Measurements from ENCODE around the gene OR10AD1. TPM values are rescaled to one million over a fixed set of nuclear protein-coding genes. Genes with fewer than 3 reads are reported as not detected.

Gene OR10AD1
- total and polyA plus RNA-seq, 4 experiments from 2014 or later, result not detected

GRCh38 chr12:48184549-48184922 lies 18.6 kb downstream of the OR10AD1 start:
- H3K9me3 ChIP-seq (ENCODE audit: control insufficient read depth in 1 of 2, low read length in 2 of 2), result no peaks in the 10 kb centered on the region
- no peaks in the 10 kb centered on the region for H3K36me3 ChIP-seq (ENCODE audit: insufficient read depth, low read length)
- ChIA-PET POLR2A (ENCODE audit: partially characterized antibody) (interaction anchor here (2.2 to 3.4 kb wide), 2 partner anchors 14 to 27 kb away, joined by 7 to 65 read pairs; partner anchors contain the start of gene ASB8), CTCF (ENCODE audit: partially characterized antibody) (interaction anchor here (0.8 to 8.2 kb wide), 5 partner anchors 9 to 371 kb away, joined by 3 to 127 read pairs (median 4); partner anchors contain the start of gene ASB8)
- H3K27ac ChIP-seq (ENCODE audit: low read depth, low read length), result no peak overlapping the region
- H3K9me3 Mint-ChIP-seq, result no peaks in the 10 kb centered on the region
- peak overlapping the region in 6 of 7 donors; percentile 42 to 74 (median 63) for H3K27ac Mint-ChIP-seq
- H3K27me3 Mint-ChIP-seq, result peaks cover 13 to 15% of the 10 kb centered on the region in 2 donors
- peaks cover 0 to 7% of the 10 kb centered on the region in 2 donors for H3K36me3 Mint-ChIP-seq
- intact Hi-C loops (cut with micrococcal nuclease), result loop anchor here (5.0 kb wide), 1 partner anchor 168 kb away; the partner anchor contains the start of gene ZNF641
- H3K4me1 Mint-ChIP-seq, result peaks cover 6 to 25% (median 10%) of the 10 kb centered on the region in 4 donors
- no peak for DNase-seq
- peaks cover 15% of the 10 kb centered on the region for H3K4me1 ChIP-seq (ENCODE audit: insufficient read depth, low read length)
- H3K4me3 ChIP-seq (ENCODE audit: low read length in 2 of 2), result peak overlapping the region in 1 of 2 donors; percentile 99
- peak overlapping the region; percentile 47 to 96 (median 81) for H3K4me3 Mint-ChIP-seq
- no peaks in the 10 kb centered on the region for H3K27me3 ChIP-seq (ENCODE audit: insufficient read depth, low read length)

GRCh38 chr12:48183876-48184548 lies 19.1 kb downstream of the OR10AD1 start:
- H3K36me3 Mint-ChIP-seq, result peaks cover 0 to 7% of the 10 kb centered on the region in 2 donors
- H3K27ac ChIP-seq (ENCODE audit: low read depth, low read length), result peak overlapping the region; percentile 61
- POLR2A ChIA-PET (ENCODE audit: partially characterized antibody), result interaction anchor here (1.1 to 3.4 kb wide), 7 partner anchors 14 to 498 kb away, joined by 3 to 65 read pairs (median 5); partner anchors contain the start of genes ASB8, KANSL2, SENP1 and TMEM106C
- H3K9me3 ChIP-seq (ENCODE audit: control insufficient read depth in 1 of 2, low read length in 2 of 2), result no peaks in the 10 kb centered on the region
- peak overlapping the region; percentile 81 to 99 (median 94) for H3K4me3 Mint-ChIP-seq
- DNase-seq, result peak in 1 of 5 donors; percentile 53
- H3K36me3 ChIP-seq (ENCODE audit: insufficient read depth, low read length), result no peaks in the 10 kb centered on the region
- H3K27me3 ChIP-seq (ENCODE audit: insufficient read depth, low read length), result no peaks in the 10 kb centered on the region
- CTCF ChIA-PET (ENCODE audit: partially characterized antibody), result interaction anchor here (0.8 to 8.2 kb wide), 5 partner anchors 10 to 370 kb away, joined by 3 to 127 read pairs (median 3); no protein-coding TSS in a partner anchor
- peaks cover 4 to 25% (median 10%) of the 10 kb centered on the region in 4 donors for H3K4me1 Mint-ChIP-seq
- H3K27me3 Mint-ChIP-seq, result peaks cover 12 to 14% of the 10 kb centered on the region in 2 donors
- peak overlapping the region; percentile 52 to 99 for H3K4me3 ChIP-seq (ENCODE audit: low read length in 2 of 2)
- peaks cover 15% of the 10 kb centered on the region for H3K4me1 ChIP-seq (ENCODE audit: insufficient read depth, low read length)
- intact Hi-C loops (cut with micrococcal nuclease), result loop anchor here (1.0 to 5.0 kb wide), 4 partner anchors 14 to 270 kb away; partner anchors contain the start of genes ASB8 and ZNF641
- H3K27ac Mint-ChIP-seq, result peak overlapping the region; percentile 41 to 87 (median 66)
- no peaks in the 10 kb centered on the region for H3K9me3 Mint-ChIP-seq

DNA sequence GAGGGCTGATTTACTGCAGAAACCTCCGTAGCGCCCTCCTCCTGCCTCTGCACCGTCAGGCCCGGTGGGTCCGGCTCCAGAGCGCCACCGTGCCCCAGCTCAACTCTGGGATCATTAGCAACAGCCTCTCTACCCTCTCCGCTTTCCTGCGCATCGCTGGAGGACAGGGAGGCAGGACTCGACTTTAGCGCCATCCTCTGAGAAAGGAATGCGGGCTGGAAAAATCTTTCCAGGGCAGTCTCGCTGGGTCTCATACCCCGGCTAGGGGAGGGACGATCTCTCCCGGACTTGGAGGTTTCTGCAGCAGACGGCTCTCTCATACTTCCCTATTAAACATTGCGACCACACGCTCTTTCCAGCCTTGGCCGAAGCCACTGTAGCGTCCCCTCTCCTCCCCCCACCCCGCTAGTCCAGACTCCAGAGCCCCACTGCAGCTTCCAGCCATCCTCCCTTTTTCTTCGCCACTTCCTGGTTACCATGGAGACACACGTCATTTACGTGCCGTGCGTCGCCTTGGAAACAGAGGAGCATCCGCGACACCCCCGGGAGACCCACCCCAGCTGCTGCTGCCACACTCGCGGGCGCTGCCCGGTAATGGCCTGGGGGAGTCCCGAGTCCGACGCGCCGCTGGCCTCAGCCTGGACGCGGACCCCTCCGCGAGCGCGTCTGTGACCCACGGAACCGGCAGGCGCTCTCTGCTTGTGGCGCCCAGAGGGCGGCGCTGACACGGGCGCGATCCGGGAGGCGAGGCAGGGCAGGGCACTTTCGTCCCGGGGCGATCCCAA lies 19.8 kb downstream of the OR10AD1 start, which contains the start of gene CCDC184:
Gene CCDC184, plus strand, starts transcription at position 554 of the 785 bp plus-strand sequence. CDS start 479 bp downstream, outside the sequence.
- Mint-ChIP-seq H3K27me3 (peaks cover 12 to 14% of the 10 kb centered on the region in 2 donors), H3K4me3 (peak within 1 kb of the TSS; percentile 91 to 99 (median 95)), H3K4me1 (peaks cover 4 to 25% (median 10%) of the 10 kb centered on the region in 4 donors), H3K27ac (peak within 1 kb of the TSS; percentile 87 to 98 (median 96)), H3K36me3 (peaks cover 0 to 7% of the 10 kb centered on the region in 2 donors), H3K9me3 (no peaks in the 10 kb centered on the region)
- CTCF ChIA-PET (ENCODE audit: partially characterized antibody), result interaction anchor here (0.8 to 8.2 kb wide), 20 partner anchors 9 to 440 kb away, joined by 3 to 127 read pairs (median 4); partner anchors contain the start of genes ASB8 and PFKM
- Histone ChIP-seq H3K27me3 (ENCODE audit: insufficient read depth, low read length) (no peaks in the 10 kb centered on the region), H3K36me3 (ENCODE audit: insufficient read depth, low read length) (no peaks in the 10 kb centered on the region), H3K4me1 (ENCODE audit: insufficient read depth, low read length) (peaks cover 15% of the 10 kb centered on the region), H3K4me3 (ENCODE audit: low read length in 2 of 2) (peak within 1 kb of the TSS; percentile 52 to 99), H3K9me3 (ENCODE audit: control insufficient read depth in 1 of 2, low read length in 2 of 2) (no peaks in the 10 kb centered on the region), H3K27ac (ENCODE audit: low read depth, low read length) (peak within 1 kb of the TSS; percentile 61)
- intact Hi-C loops (cut with micrococcal nuclease), result loop anchor here (1.0 to 5.0 kb wide), 4 partner anchors 15 to 271 kb away; partner anchors contain the start of genes ASB8 and ZNF641
- peak; percentile 86 to 88 (median 88) for DNase-seq
- POLR2A ChIA-PET (ENCODE audit: partially characterized antibody), result interaction anchor here (0.6 to 3.4 kb wide), 10 partner anchors 15 to 499 kb away, joined by 3 to 65 read pairs (median 4); partner anchors contain the start of genes ASB8, KANSL2, SENP1 and TMEM106C

DNA sequence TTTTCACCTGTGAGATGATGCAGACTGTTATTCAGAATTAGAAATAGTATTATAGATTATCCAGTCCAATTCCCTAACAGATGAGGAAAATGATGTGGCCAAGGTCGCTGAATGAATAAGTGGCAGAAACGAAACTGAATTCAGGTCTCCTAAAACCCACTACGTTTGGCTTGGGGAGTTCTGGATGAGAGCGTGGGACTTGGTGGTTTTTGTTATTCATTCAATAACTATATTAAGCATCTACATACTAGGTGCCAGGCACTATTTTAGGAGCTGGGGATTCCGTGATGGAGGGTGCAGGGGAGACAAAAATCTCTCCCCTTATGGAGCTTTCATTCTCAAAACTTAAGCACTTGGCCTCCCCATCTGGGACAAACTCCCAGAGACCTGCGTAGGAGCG lies 20.5 kb downstream of the OR10AD1 start:
- Histone ChIP-seq H3K9me3 (ENCODE audit: control insufficient read depth in 1 of 2, low read length in 2 of 2) (no peaks in the 10 kb centered on the region), H3K27me3 (ENCODE audit: insufficient read depth, low read length) (no peaks in the 10 kb centered on the region), H3K4me1 (ENCODE audit: insufficient read depth, low read length) (peaks cover 15% of the 10 kb centered on the region), H3K36me3 (ENCODE audit: insufficient read depth, low read length) (no peaks in the 10 kb centered on the region), H3K4me3 (ENCODE audit: low read length in 2 of 2) (peak overlapping the region; percentile 52 to 99), H3K27ac (ENCODE audit: low read depth, low read length) (peak overlapping the region; percentile 61)
- Mint-ChIP-seq H3K4me3 (peak overlapping the region; percentile 91 to 99 (median 95)), H3K27ac (peak overlapping the region; percentile 87 to 98 (median 96)), H3K36me3 (peaks cover 0 to 7% of the 10 kb centered on the region in 2 donors), H3K9me3 (no peaks in the 10 kb centered on the region), H3K4me1 (peaks cover 4 to 25% (median 10%) of the 10 kb centered on the region in 4 donors), H3K27me3 (peaks cover 12 to 14% of the 10 kb centered on the region in 2 donors)
- DNase-seq, result peak in 1 of 5 donors; percentile 18
- ChIA-PET POLR2A (ENCODE audit: partially characterized antibody) (interaction anchor here (0.6 to 3.4 kb wide), 10 partner anchors 16 to 500 kb away, joined by 3 to 65 read pairs (median 4); partner anchors contain the start of genes ASB8, KANSL2, SENP1 and TMEM106C), CTCF (ENCODE audit: partially characterized antibody) (interaction anchor here (0.8 to 8.2 kb wide), 18 partner anchors 9 to 441 kb away, joined by 3 to 127 read pairs (median 4); partner anchors contain the start of genes ASB8 and PFKM)
- intact Hi-C loops (cut with micrococcal nuclease), result loop anchor here (1.0 to 5.0 kb wide), 4 partner anchors 16 to 272 kb away; partner anchors contain the start of genes ASB8 and ZNF641

DNA sequence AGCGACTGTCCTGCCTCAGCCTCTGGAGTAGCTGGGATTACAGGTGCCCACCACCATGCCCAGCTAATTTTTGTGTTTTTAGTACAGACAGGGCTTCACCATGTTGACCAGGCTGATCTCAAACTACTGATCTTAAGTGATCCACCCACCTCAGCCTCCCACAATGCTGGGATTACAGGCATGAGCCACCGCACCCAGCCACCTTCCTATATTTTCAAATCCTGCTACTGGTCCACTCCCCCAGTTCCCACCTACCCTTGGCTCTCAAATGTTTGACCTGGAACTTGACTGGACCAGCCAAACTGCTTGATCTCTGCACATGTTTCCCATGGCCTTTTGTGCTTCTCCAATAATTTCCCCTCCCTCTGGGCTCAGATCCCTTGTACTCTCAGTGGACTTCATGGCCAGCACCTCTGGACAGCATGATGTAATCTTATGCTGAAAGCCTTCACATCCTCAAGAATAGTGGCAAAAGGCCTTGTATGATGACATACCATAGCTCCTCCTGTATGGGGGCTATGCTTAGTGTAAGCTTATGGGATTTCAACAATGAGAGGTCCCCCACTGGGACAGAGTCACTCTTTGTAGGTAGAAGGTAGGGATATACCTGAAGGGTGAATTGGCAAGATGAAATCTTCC lies 22.1 kb downstream of the OR10AD1 start:
- Histone ChIP-seq H3K27me3 (ENCODE audit: insufficient read depth, low read length) (no peaks in the 10 kb centered on the region), H3K9me3 (ENCODE audit: control insufficient read depth in 1 of 2, low read length in 2 of 2) (no peaks in the 10 kb centered on the region), H3K36me3 (ENCODE audit: insufficient read depth, low read length) (no peaks in the 10 kb centered on the region), H3K27ac (ENCODE audit: low read depth, low read length) (no peak overlapping the region), H3K4me1 (ENCODE audit: insufficient read depth, low read length) (peaks cover 15% of the 10 kb centered on the region), H3K4me3 (ENCODE audit: low read length in 2 of 2) (no peak overlapping the region)
- intact Hi-C loops (cut with micrococcal nuclease), result loop anchor here (5.0 kb wide), 1 partner anchor 171 kb away; the partner anchor contains the start of gene ZNF641
- peak overlapping the region in 2 of 8 donors; percentile 24 to 77 for H3K4me3 Mint-ChIP-seq
- H3K36me3 Mint-ChIP-seq, result peaks cover 0 to 7% of the 10 kb centered on the region in 2 donors
- no peak for DNase-seq
- H3K4me1 Mint-ChIP-seq, result peaks cover 7 to 29% (median 10%) of the 10 kb centered on the region in 4 donors
- CTCF ChIA-PET (ENCODE audit: partially characterized antibody), result interaction anchor here (0.9 to 6.3 kb wide), 4 partner anchors 9 to 17 kb away, joined by 3 to 28 read pairs (median 8); no protein-coding TSS in a partner anchor
- H3K9me3 Mint-ChIP-seq, result no peaks in the 10 kb centered on the region
- peaks cover 13 to 24% of the 10 kb centered on the region in 2 donors for H3K27me3 Mint-ChIP-seq
- POLR2A ChIA-PET (ENCODE audit: partially characterized antibody), result interaction anchor here (1.0 to 3.3 kb wide), 2 partner anchors 17 to 75 kb away, joined by 4 to 11 read pairs; partner anchors contain the start of gene SENP1
- no peak overlapping the region for H3K27ac Mint-ChIP-seq

DNA sequence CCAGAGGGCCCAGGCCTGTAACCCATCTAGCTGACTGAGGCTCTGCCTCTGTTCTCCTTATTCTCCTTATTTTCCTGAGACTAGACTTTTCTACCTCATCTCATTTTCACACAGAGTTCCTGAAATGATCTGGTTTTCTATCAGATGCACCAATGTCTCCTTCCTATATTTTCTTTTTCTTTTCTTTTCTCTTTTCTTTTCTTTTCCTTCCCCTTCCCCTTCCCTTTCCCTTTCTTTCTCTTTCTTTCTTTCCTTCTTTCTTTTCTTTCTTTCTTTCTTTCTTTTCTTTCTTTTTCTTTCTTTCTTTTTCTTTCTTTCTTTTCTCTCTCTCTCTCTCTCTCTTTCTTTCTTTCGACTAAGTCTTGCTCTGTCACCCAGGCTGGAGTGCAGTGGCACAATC lies 22.7 kb downstream of the OR10AD1 start:
- H3K27me3 ChIP-seq (ENCODE audit: insufficient read depth, low read length), result no peaks in the 10 kb centered on the region
- H3K27ac Mint-ChIP-seq, result no peak overlapping the region
- H3K4me3 ChIP-seq (ENCODE audit: low read length in 2 of 2), result no peak overlapping the region
- H3K27me3 Mint-ChIP-seq, result peaks cover 13 to 23% of the 10 kb centered on the region in 2 donors
- peaks cover 0 to 7% of the 10 kb centered on the region in 2 donors for H3K36me3 Mint-ChIP-seq
- H3K4me3 Mint-ChIP-seq, result no peak overlapping the region
- no peaks in the 10 kb centered on the region for H3K9me3 ChIP-seq (ENCODE audit: control insufficient read depth in 1 of 2, low read length in 2 of 2)
- ChIA-PET POLR2A (ENCODE audit: partially characterized antibody) (interaction anchor here (3.3 kb wide), 1 partner anchor 18 kb away, joined by 11 read pairs; no protein-coding TSS in a partner anchor), CTCF (ENCODE audit: partially characterized antibody) (interaction anchor here (1.9 to 6.3 kb wide), 2 partner anchors 9 to 15 kb away, joined by 10 to 28 read pairs; no protein-coding TSS in a partner anchor)
- H3K9me3 Mint-ChIP-seq, result no peaks in the 10 kb centered on the region
- no peaks in the 10 kb centered on the region for H3K36me3 ChIP-seq (ENCODE audit: insufficient read depth, low read length)
- DNase-seq, result no peak
- intact Hi-C loops (cut with micrococcal nuclease), result loop anchor here (5.0 kb wide), 1 partner anchor 172 kb away; the partner anchor contains the start of gene ZNF641
- peaks cover 15% of the 10 kb centered on the region for H3K4me1 ChIP-seq (ENCODE audit: insufficient read depth, low read length)
- H3K27ac ChIP-seq (ENCODE audit: low read depth, low read length), result no peak overlapping the region
- H3K4me1 Mint-ChIP-seq, result peaks cover 10 to 29% (median 14%) of the 10 kb centered on the region in 4 donors

Data from CD4-positive, alpha-beta memory T cell (primary cell).